H9 (cell line): ENCODE results near the gene KCNJ12. TPM values are rescaled to one million over a fixed set of nuclear protein-coding genes. Genes with fewer than 3 reads are reported as not detected.

Source experiments
- DNase-seq: peaks from one replicate; pipeline ENCODE4 v3.0.0-alpha.2; 2017
- H2AFZ ChIP-seq: one replicate; pipeline ENCODE4 v1.6.1; 2013; ENCODE audit warnings: mild to moderate bottlenecking, low read length, control low read depth, moderate library complexity
- H2AK5ac ChIP-seq: 2 replicates; pipeline ENCODE4 v1.6.1; 2013; ENCODE audit warnings: low read length, control low read depth, mixed read lengths; ENCODE audit not compliant: insufficient read length
- H2BK120ac ChIP-seq: one replicate; pipeline ENCODE4 v1.6.1; 2013; ENCODE audit warnings: low read depth, mild to moderate bottlenecking, low read length, control low read depth, inconsistent platforms; ENCODE audit not compliant: poor library complexity, severe bottlenecking
- H2BK12ac ChIP-seq: 2 replicates; pipeline ENCODE4 v1.6.1; 2013; ENCODE audit warnings: low read length, control low read depth, mixed read lengths, low read depth; ENCODE audit not compliant: insufficient read length
- H2BK15ac ChIP-seq: 2 replicates; pipeline ENCODE4 v1.6.1; 2013; ENCODE audit warnings: low read depth, low read length, control low read depth
- H2BK20ac ChIP-seq: one replicate; pipeline ENCODE4 v1.6.1; 2013; ENCODE audit warnings: low read depth, mild to moderate bottlenecking, low read length, control low read depth, inconsistent platforms; ENCODE audit not compliant: poor library complexity, severe bottlenecking
- H2BK5ac ChIP-seq: 2 replicates; pipeline ENCODE4 v1.6.1; 2013; ENCODE audit warnings: low read length, control low read depth, mixed read lengths; ENCODE audit not compliant: insufficient read length
- H3K14ac ChIP-seq: 2 replicates; pipeline ENCODE4 v1.6.1; 2013; ENCODE audit warnings: low read length, control low read depth; ENCODE audit not compliant: insufficient read depth
- H3K18ac ChIP-seq: 2 replicates; pipeline ENCODE4 v1.6.1; 2013; ENCODE audit warnings: low read depth, mild to moderate bottlenecking, mixed read lengths, low read length, control low read depth; ENCODE audit not compliant: insufficient read length
- H3K23ac ChIP-seq: 2 replicates; pipeline ENCODE4 v1.6.1; 2013; ENCODE audit warnings: low read length, control low read depth, mixed read lengths, low read depth; ENCODE audit not compliant: insufficient read length
- H3K23me2 ChIP-seq: 2 replicates; pipeline ENCODE4 v1.6.1; 2013; ENCODE audit warnings: low read depth, mild to moderate bottlenecking, mixed read lengths, low read length, control low read depth; ENCODE audit not compliant: insufficient read length, poor library complexity, severe bottlenecking
- H3K27ac ChIP-seq: 2 replicates; pipeline ENCODE4 v1.5.1; 2013; ENCODE audit warnings: low read length, control low read depth, mixed read lengths, low read depth; ENCODE audit not compliant: insufficient read length
- H3K27me3 ChIP-seq: 2 replicates; pipeline ENCODE4 v1.6.1; 2013; ENCODE audit warnings: low read length, control low read depth, inconsistent platforms; ENCODE audit not compliant: insufficient read depth
- H3K4ac ChIP-seq: 2 replicates; pipeline ENCODE4 v1.6.1; 2013; ENCODE audit warnings: low read depth, mild to moderate bottlenecking, control low read depth, inconsistent platforms, low read length, moderate library complexity
- H3K4me1 ChIP-seq: 2 replicates; pipeline ENCODE4 v1.6.1; 2013; ENCODE audit warnings: low read length, control low read depth, inconsistent platforms; ENCODE audit not compliant: insufficient read depth
- H3K4me2 ChIP-seq: 2 replicates; pipeline ENCODE4 v1.6.1; 2013; ENCODE audit warnings: low read length, control low read depth, mixed read lengths; ENCODE audit not compliant: insufficient read length, insufficient read depth
- H3K56ac ChIP-seq: 2 replicates; pipeline ENCODE4 v1.6.1; 2013; ENCODE audit warnings: low read depth, mild to moderate bottlenecking, mixed read lengths, low read length, control low read depth; ENCODE audit not compliant: insufficient read length
- H3K79me1 ChIP-seq: 2 replicates; pipeline ENCODE4 v1.6.1; 2013; ENCODE audit warnings: low read depth, mild to moderate bottlenecking, moderate library complexity, low read length, control low read depth, inconsistent platforms; ENCODE audit not compliant: insufficient read depth, poor library complexity, severe bottlenecking
- H3K79me2 ChIP-seq: 2 replicates; pipeline ENCODE4 v1.6.1; 2013; ENCODE audit warnings: low read length, control low read depth, inconsistent platforms; ENCODE audit not compliant: insufficient read depth
- H3K9ac ChIP-seq: 2 replicates; pipeline ENCODE4 v1.6.1; 2013; ENCODE audit warnings: low read length, control low read depth, mixed read lengths; ENCODE audit not compliant: insufficient read length; ENCODE audit errors: extremely low read depth
- H3K9me3 ChIP-seq: one replicate; pipeline ENCODE4 v1.6.1; 2013; ENCODE audit warnings: low read depth, low read length, inconsistent platforms; ENCODE audit not compliant: control insufficient read depth
- H3T11ph ChIP-seq: one replicate; pipeline ENCODE4 v1.6.1; 2013; ENCODE audit warnings: mild to moderate bottlenecking, low read length, control low read depth, inconsistent platforms
- H4K20me1 ChIP-seq: one replicate; pipeline ENCODE4 v1.6.1; 2013; ENCODE audit not compliant: control insufficient read depth, insufficient read length, insufficient read depth
- H4K5ac ChIP-seq: 2 replicates; pipeline ENCODE4 v1.6.1; 2013; ENCODE audit warnings: low read depth, mild to moderate bottlenecking, mixed read lengths, low read length, control low read depth; ENCODE audit not compliant: insufficient read length
- H4K8ac ChIP-seq: replicated peaks from 2 replicates; pipeline ENCODE4 v1.6.1; 2013; ENCODE audit warnings: low read length, control low read depth, mixed read lengths, low read depth; ENCODE audit not compliant: insufficient read length
- H4K91ac ChIP-seq: 2 replicates; pipeline ENCODE4 v1.6.1; 2013; ENCODE audit warnings: low read depth, mild to moderate bottlenecking, moderate library complexity, mixed read lengths, low read length, control low read depth; ENCODE audit not compliant: insufficient read length
- H3K27ac Mint-ChIP-seq, 3 experiments: 2 replicates in 2 of 3; 3 replicates in 1 of 3; pipeline ENCODE4 v1.8.0; 2020 to 2021; ENCODE audit warnings: mixed read lengths in 3 of 3, mild to moderate bottlenecking in 1 of 3, moderate library complexity in 1 of 3
- H3K27me3 Mint-ChIP-seq: 2 replicates; pipeline ENCODE4 v1.8.0; 2021; ENCODE audit warnings: low read depth, mild to moderate bottlenecking, moderate library complexity, mixed read lengths
- H3K36me3 Mint-ChIP-seq, 3 experiments: 2 replicates in 2 of 3; 3 replicates in 1 of 3; pipeline ENCODE4 v1.8.0; 2020 to 2021; ENCODE audit warnings: low read depth in 3 of 3, mixed read lengths in 3 of 3; ENCODE audit not compliant: insufficient read depth in 1 of 3
- H3K4me1 Mint-ChIP-seq, 2 experiments: 2 replicates each; pipeline ENCODE4 v1.8.0; 2020; ENCODE audit warnings: mixed read lengths in 2 of 2
- H3K4me3 Mint-ChIP-seq, 2 experiments: 2 replicates in 1 of 2; 3 replicates in 1 of 2; pipeline ENCODE4 v1.8.0; 2020 to 2021; ENCODE audit warnings: mild to moderate bottlenecking in 2 of 2, mixed read lengths in 2 of 2, moderate library complexity in 1 of 2
- H3K9me3 Mint-ChIP-seq, 2 experiments: 2 replicates in 1 of 2; 3 replicates in 1 of 2; pipeline ENCODE4 v1.8.0; 2020; ENCODE audit warnings: mild to moderate bottlenecking in 2 of 2, mixed read lengths in 2 of 2, moderate library complexity in 1 of 2
- CTCF ChIP-seq: fragments of 200-600 bp; sonication (generic); conservative IDR thresholded peaks from 3 replicates; pipeline ENCODE4 v1.8.0; 2021; ENCODE audit warnings: antibody characterized with exemption, mild to moderate bottlenecking
- WGBS: extraction: QIAGEN DNeasy Blood & Tissue Kit; methylation state at CpG from one replicate; pipeline ENCODE4 v1.1.7; 2013; ENCODE audit warnings: missing lambda C conversion rate, low lambda C conversion rate, mixed read lengths; ENCODE audit not compliant: insufficient read length; ENCODE audit errors: extremely low coverage; 5-methylcytosine and 5-hydroxymethylcytosine counted together
- total RNA-seq: library from RNA; stranded (reverse); gene quantifications from 2 replicates; pipeline ENCODE4 v1.2.1, GENCODE V29; 2021

The KCNJ12 gene
- total RNA-seq, 1 experiment from 2014 or later: 0.39 TPM

GRCh38 chr17:21392266-21392665, 16.1 kb downstream of the KCNJ12 start:
- Histone ChIP-seq H2AFZ (no peak overlapping the region), H3K79me1 (no peaks in the 10 kb centered on the region), H4K20me1 (no peaks in the 10 kb centered on the region), H3K27me3 (no peaks in the 10 kb centered on the region), H3K79me2 (no peaks in the 10 kb centered on the region), H2BK12ac (no peak overlapping the region), H3K4me2 (no peak overlapping the region), H2BK120ac (no peak overlapping the region), H4K5ac (no peak overlapping the region), H3K18ac (no peak overlapping the region), H3K23me2 (no peaks in the 10 kb centered on the region), H3T11ph (no peak overlapping the region), H2AK5ac (no peak overlapping the region), H2BK20ac (no peak overlapping the region), H4K91ac (no peak overlapping the region), H3K4ac (no peak overlapping the region), H3K14ac (peak overlapping the region; percentile 50; the same call in 1 of the 2 replicates), H3K23ac (no peak overlapping the region), H4K8ac (no peak overlapping the region), H2BK5ac (no peak overlapping the region), H2BK15ac (no peak overlapping the region), H3K9me3 (no peaks in the 10 kb centered on the region), H3K27ac (no peak overlapping the region), H3K9ac (no peak overlapping the region), H3K56ac (no peak overlapping the region), H3K4me1 (no peaks in the 10 kb centered on the region)
- DNase-seq: no peak
- H3K27me3 Mint-ChIP-seq: no peaks in the 10 kb centered on the region; the same call in none of the 2 replicates
- WGBS: no CpG with 5 or more reads among the region's 7 CpGs
- no peak overlapping the region; a peak in 1 of 7 replicates for H3K27ac Mint-ChIP-seq
- peaks cover 0 to 2% (median 0%) of the 10 kb centered on the region in 3 experiments; a peak in 1 of 7 replicates for H3K36me3 Mint-ChIP-seq
- no peak for TF ChIP-seq CTCF
- H3K4me1 Mint-ChIP-seq: peaks cover 0 to 9% of the 10 kb centered on the region in 2 experiments; a peak in 1 of 4 replicates
- no peak overlapping the region for H3K4me3 Mint-ChIP-seq
- H3K9me3 Mint-ChIP-seq: no peaks in the 10 kb centered on the region
